Esophagus squamous epithelium (tissue), 5 donors: ENCODE measurements around the gene KLF16. TPM values are rescaled to one million over a fixed set of nuclear protein-coding genes. Genes with fewer than 3 reads are reported as not detected.

ENCODE experiments used
- DNase-seq: peaks from one replicate; lab custom pipeline; 2025; lab: John Stamatoyannopoulos, UW
- H3K27ac ChIP-seq, 4 donors: fragments of 200-600 bp; sonication (generic); one replicate each; pipeline ENCODE4 v1.5.1; 2016 to 2019; ENCODE audit warnings: mild to moderate bottlenecking in 1 of 4
- H3K27me3 ChIP-seq, 4 donors: fragments of 200-600 bp; sonication (generic); 1 replicate in 3 of 4; 2 replicates in 1 of 4; pipeline versions ENCODE4 v1.5.1 to v1.6.0; 2017 to 2021; ENCODE audit warnings: antibody characterized with exemption in 1 of 4
- H3K36me3 ChIP-seq, 3 donors: fragments of 200-600 bp; sonication (generic); one replicate each; pipeline ENCODE4 v1.5.1; 2016 to 2019
- H3K4me1 ChIP-seq, 3 donors: fragments of 200-600 bp; sonication (generic); one replicate each; pipeline ENCODE4 v1.5.1; 2017 to 2019
- H3K4me3 ChIP-seq, 4 donors: fragments of 200-600 bp; sonication (generic); 1 replicate in 3 of 4; 2 replicates in 1 of 4; pipeline ENCODE4 v1.5.1; 2016 to 2019; ENCODE audit warnings: mild to moderate bottlenecking in 2 of 4, moderate library complexity in 1 of 4
- H3K9me3 ChIP-seq, 3 donors: fragments of 200-600 bp; sonication (generic); one replicate each; pipeline ENCODE4 v1.5.1; 2016 to 2019
- CTCF ChIP-seq, 6 experiments: fragments of 450-650 bp in 4 of 6; fragments of 200-600 bp in 2 of 6; sonication (generic) in 2 of 6; IDR thresholded peaks; one replicate each; pipeline ENCODE4 v1.5.1; 2016 to 2019; ENCODE audit warnings: antibody characterized with exemption in 6 of 6, mild to moderate bottlenecking in 4 of 6, moderate library complexity in 4 of 6
- POLR2A ChIP-seq, 4 donors: fragments of 450-650 bp; IDR thresholded peaks; one replicate each; pipeline ENCODE4 v1.6.1; 2017; ENCODE audit warnings: antibody characterized with exemption in 4 of 4, mild to moderate bottlenecking in 4 of 4, moderate library complexity in 3 of 4
- WGBS, 2 donors: methylation state at CpG; one replicate each; pipeline ENCODE4 v1.1.5; 2018; 5-methylcytosine and 5-hydroxymethylcytosine counted together
- intact Hi-C: fragments of 100-400 bp; cut with DNase I; formaldehyde crosslinking; loops from one replicate; pipeline ENCODE4 v1.15.0; 2022
- total RNA-seq, 4 donors: library from RNA; depleted of rRNA; stranded (reverse); fragments of >200 nt; gene quantifications; one replicate each; pipeline ENCODE4 v1.1.0, GENCODE V29; 2016
- donor health status: DM: yes; HTN: yes; CAD: no.

KLF16 gene
- total RNA-seq, 4 donors from 2014 or later, result 8.3 to 13.5 (median 9.1) TPM

- TF ChIP-seq POLR2A (IDR thresholded peaks at IDR 0.05) (no peak), CTCF (IDR thresholded peaks at IDR 0.05) (no peak)
- H3K36me3 ChIP-seq, result peaks cover 0 to 34% (median 0%) of the 10 kb centered on the region in 3 donors
- H3K4me1 ChIP-seq, result peaks cover 38 to 66% (median 39%) of the 10 kb centered on the region in 3 donors
- H3K27me3 ChIP-seq, result no peaks in the 10 kb centered on the region
- 80% methylated on average over 1 of the region's 25 CpGs; no CpG with 5 or more reads in 1 of the 2 donors for WGBS, 2 donors
- H3K27ac ChIP-seq, result peak overlapping the region; percentile 82 to 97 (median 94)
- intact Hi-C loops, result no loop called here
- H3K9me3 ChIP-seq, result no peaks in the 10 kb centered on the region
- DNase-seq, result no peak
- peak overlapping the region in 3 of 4 donors; percentile 54 to 96 (median 96) for H3K4me3 ChIP-seq
Measured at GRCh38 chr19:1872807-1873523, 9.6 kb upstream of the KLF16 start.

- intact Hi-C loops, result no loop called here
- Histone ChIP-seq H3K4me1 (peaks cover 35 to 59% (median 37%) of the 10 kb centered on the region in 3 donors), H3K27me3 (no peaks in the 10 kb centered on the region), H3K36me3 (peaks cover 0 to 34% (median 5%) of the 10 kb centered on the region in 3 donors), H3K4me3 (no peak overlapping the region), H3K9me3 (no peaks in the 10 kb centered on the region), H3K27ac (peak overlapping the region in 1 of 4 donors; percentile 97)
- WGBS, 2 donors, result 100% methylated on average over 2 of the region's 13 CpGs; no CpG with 5 or more reads in 1 of the 2 donors
- DNase-seq, result no peak
- TF ChIP-seq CTCF (IDR thresholded peaks at IDR 0.05), result no peak
- no peak for TF ChIP-seq POLR2A (IDR thresholded peaks at IDR 0.05)
Measured at GRCh38 chr19:1871630-1872029, 8.3 kb upstream of the KLF16 start.

DNA sequence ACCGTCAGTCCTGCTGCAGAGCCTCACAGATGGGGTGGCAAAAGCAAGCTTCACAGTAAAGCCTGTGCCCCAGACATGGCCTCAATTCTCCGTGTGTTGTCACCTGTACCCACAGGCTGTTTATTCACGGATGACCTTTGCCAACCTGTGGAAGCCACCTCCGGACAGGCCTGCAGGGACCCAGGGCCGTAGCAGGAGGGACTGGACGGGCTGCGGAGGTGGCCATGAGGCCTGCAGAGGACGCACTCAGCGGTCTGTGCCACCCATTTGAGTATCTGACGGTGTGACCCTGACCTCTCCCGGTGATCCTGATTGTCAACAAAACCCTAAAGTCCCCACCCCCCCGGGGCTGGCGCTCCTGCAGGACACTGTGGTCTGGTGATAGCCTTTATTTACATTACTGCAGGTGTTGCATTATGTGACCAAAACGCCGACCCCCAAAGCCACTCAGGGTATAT, 7.8 kb upstream of the KLF16 start:
- Histone ChIP-seq H3K9me3 (no peaks in the 10 kb centered on the region), H3K27me3 (no peaks in the 10 kb centered on the region), H3K4me3 (no peak overlapping the region), H3K27ac (no peak overlapping the region), H3K4me1 (peaks cover 31 to 54% (median 33%) of the 10 kb centered on the region in 3 donors), H3K36me3 (peaks cover 0 to 34% (median 5%) of the 10 kb centered on the region in 3 donors)
- intact Hi-C loops, result no loop called here
- WGBS, 2 donors, result 81 to 88% methylated on average over 8 to 9 of the region's 15 CpGs
- DNase-seq, result no peak
- TF ChIP-seq POLR2A (IDR thresholded peaks at IDR 0.05) (no peak), CTCF (IDR thresholded peaks at IDR 0.05) (no peak)

DNA sequence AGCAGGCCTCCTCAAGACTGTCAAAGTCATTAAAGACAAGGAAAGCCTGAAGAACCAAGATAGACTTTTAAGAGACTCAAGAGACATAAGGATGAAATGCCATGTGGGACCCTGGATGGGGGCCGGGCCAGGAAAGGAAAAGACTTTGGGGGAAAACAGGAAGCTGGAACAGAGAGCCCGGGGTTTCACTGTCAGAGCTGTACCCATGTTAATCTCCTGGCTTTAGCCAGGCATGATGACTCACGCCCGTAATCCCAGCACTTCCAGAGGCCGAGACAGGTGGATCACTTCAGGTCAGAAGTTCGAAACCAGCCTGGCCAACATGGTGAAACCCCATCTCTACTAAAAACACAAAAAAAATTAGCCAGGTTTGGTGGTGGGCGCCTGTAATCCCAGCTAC, 5.6 kb upstream of the KLF16 start:
- H3K27me3 ChIP-seq, result no peaks in the 10 kb centered on the region
- TF ChIP-seq CTCF (IDR thresholded peaks at IDR 0.05), result no peak
- H3K36me3 ChIP-seq, result peaks cover 0 to 34% (median 5%) of the 10 kb centered on the region in 3 donors
- peaks cover 19 to 52% (median 30%) of the 10 kb centered on the region in 3 donors for H3K4me1 ChIP-seq
- H3K4me3 ChIP-seq, result no peak overlapping the region
- 61 to 63% methylated on average over 7 of the region's 7 CpGs for WGBS, 2 donors
- peak overlapping the region in 3 of 4 donors; percentile 8 to 23 (median 22) for H3K27ac ChIP-seq
- no peaks in the 10 kb centered on the region for H3K9me3 ChIP-seq
- intact Hi-C loops, result no loop called here
- DNase-seq, result no peak

DNA sequence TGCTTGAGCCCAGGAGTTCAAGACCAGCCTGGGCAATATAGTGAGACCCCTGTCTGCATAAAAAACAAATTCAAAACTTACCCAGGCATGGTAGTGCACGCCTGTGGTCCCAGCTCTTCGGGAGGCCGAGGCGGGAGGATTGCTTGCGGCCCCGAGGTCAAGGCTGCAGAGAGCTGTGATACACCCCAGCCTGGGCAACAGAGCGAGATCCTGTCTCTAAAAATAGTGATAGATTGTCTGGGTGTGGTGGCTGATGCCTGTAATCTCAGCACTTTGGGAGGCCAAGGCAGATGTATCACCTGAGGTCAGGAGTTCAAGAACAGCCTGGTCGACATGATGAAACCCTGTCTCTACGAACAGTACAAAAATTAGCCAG, 4.0 kb upstream of the KLF16 start:
- Histone ChIP-seq H3K4me3 (no peak overlapping the region), H3K27me3 (no peaks in the 10 kb centered on the region), H3K9me3 (no peaks in the 10 kb centered on the region), H3K27ac (no peak overlapping the region), H3K36me3 (peaks cover 0 to 26% (median 5%) of the 10 kb centered on the region in 3 donors), H3K4me1 (peaks cover 4 to 38% (median 14%) of the 10 kb centered on the region in 3 donors)
- TF ChIP-seq POLR2A (IDR thresholded peaks at IDR 0.05) (no peak), CTCF (IDR thresholded peaks at IDR 0.05) (no peak)
- no peak for DNase-seq
- intact Hi-C loops, result no loop called here
- 96 to 97% methylated on average over 6 to 9 of the region's 9 CpGs for WGBS, 2 donors
